RCC 7860 (cell line): ENCODE measurements around the gene MSH4.
A peak's percentile ranks its signal among the peaks of the same experiment; 100 is the strongest.
"Not testable (repeated sequence)": the region's sequence is repeated elsewhere in the genome, so short reads cannot be mapped to it uniquely, and the experiment has no call there.

ENCODE experiments used
- DNase-seq: peaks from one replicate; pipeline ENCODE4 v3.0.0-alpha.2; 2015; ENCODE audit warnings: low spot score
- FAIRE-seq: peaks from 2 replicates; lab custom pipeline; 2012; peaks lifted over from hg19 to GRCh38; lab: Jason Lieb, UNC

MSH4 gene

DNA sequence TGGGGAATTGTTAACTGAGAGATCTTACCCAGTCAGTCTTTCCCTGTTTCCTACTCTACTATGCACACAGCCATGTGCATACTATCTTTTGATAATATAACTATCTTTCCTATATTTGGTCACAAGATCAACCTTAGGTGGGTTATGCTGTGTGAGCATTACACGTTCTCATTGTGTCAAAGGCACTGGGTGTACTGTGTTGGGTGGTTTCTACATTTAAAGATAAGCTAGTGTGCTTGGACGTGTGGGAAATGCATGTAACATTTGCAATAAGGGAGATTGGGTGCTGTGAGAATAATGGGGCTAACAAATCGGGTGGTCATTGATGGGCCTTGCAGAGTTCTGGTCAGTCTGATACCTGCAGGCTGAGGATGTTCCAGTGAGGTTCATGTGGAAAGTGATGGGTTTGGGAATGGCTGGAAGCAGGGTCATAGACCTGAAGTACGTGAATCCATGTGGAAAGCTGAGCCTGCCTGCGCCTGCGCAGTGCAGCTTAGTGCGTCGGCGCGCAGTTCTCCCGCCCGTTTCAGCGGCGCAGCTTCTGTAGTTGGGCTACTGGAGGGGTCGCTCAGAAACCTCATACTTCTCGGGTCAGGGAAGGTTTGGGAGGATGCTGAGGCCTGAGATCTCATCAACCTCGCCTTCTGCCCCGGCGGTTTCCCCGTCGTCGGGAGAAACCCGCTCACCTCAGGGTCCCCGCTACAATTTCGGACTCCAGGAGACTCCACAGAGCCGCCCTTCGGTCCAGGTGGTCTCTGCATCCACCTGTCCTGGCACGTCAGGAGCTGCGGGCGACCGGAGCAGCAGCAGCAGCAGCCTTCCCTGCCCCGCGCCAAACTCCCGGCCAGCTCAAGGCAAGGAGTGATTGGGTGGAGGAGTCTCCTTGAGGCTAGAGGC, at the start of gene MSH4:
Gene MSH4 (plus strand): TSS at position 507 of the 897 bp plus-strand sequence. CDS start 104 bp downstream, at position 611.
- DNase-seq: peak; percentile 27

DNA sequence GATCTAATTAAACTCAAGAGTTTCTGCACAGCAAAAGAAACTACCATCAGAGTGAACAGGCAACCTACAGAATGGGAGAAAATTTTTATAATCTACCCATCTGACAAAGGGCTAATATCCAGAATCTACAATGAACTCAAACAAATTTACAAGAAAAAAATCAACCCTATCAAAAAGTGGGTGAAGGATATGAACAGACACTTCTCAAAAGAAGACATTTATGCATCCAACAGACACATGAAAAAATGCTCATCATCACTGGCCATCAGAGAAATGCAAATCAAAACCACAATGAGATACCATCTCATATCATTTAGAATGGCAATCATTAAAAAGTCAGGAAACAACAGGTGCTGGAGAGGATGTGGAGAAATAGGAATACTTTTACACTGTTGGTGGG, 39.5 kb upstream of the MSH4 start:
- not testable (repeated sequence) for DNase-seq

More for the DNA sequence above, at the start of gene MSH4:
- no peak for FAIRE-seq

DNA sequence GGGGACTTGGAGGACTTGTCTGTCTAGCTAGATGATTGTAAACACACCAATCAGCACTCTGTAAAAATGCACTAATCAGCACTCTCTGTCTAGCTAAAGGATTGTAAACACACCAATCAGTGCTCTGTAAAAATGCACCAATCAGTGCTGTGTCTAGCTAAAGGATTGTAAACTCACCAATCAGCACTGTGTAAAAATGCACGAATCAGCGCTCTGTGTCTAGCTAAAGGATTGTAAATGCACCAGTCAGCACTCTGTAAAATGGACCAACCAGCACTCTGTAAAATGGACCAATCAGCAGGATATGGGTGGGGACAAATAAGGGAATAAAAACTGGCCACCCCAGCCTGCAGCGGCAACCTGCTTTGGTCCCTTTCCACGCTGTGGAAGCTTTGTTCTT, 38.1 kb upstream of the MSH4 start:
- DNase-seq, FAIRE-seq: not testable (repeated sequence)

More for the DNA sequence above, 39.5 kb upstream of the MSH4 start:
- not testable (repeated sequence) for FAIRE-seq

DNA sequence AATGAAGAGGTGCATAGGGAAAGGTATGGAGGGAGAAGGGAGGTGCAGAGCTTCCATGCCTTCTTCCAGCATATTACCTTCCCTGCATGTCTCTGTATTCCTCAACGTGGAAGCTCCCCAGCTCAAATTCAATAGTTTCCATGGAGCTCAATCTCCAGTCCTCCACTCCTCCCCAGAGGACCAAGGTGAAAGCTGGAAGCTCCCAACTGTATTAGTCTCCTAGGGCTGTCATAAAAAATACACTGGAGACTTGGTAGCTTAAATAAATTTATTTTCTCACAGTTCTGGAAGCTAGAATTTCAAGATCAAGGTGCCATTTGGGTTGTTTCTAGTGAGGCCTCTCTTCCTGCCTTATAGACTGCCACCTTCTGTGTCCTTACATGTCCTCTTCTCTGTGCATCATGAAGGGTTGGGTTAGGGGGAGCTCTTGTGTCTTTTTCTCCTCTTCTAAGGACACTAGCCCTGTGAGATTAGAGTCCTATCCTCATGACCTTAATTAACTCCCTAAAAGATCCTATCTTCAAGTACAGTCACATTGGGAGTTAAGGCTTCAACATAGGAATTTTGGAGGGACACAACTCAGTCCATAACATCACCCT, 32.5 kb upstream of the MSH4 start:
- FAIRE-seq (no peak), DNase-seq (no peak)

DNA sequence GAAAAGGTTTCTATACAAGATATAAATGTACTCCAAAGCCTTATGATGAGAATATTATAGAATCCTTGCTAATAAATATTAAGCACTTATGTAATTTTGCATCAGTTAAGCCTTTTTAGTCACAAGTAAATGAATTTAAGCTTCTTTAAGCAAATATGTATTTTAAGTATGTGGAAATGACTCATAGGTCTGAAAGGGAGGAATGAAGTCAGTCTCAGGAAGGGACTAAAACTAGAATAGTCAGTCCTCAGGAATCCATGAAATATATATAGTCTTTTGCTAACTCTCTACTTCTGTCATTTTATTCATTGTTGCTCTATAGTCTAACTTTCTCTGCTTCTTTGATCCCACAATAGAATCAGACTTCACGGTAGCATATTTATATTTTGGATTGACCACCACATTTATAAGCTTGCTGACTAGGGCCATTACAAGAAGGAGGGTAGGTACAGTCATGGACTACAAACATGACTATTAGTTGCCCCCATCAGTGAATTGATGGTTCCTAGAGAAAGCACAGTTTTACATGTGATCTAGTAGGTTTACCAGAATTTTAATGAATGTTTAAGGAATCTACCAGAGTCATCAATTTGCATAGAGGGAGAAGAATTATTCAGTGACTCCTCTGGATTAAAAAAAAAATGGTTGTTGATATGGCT, 30.9 kb upstream of the MSH4 start:
- DNase-seq (peak; percentile 66), FAIRE-seq (peak; percentile 82)

DNA sequence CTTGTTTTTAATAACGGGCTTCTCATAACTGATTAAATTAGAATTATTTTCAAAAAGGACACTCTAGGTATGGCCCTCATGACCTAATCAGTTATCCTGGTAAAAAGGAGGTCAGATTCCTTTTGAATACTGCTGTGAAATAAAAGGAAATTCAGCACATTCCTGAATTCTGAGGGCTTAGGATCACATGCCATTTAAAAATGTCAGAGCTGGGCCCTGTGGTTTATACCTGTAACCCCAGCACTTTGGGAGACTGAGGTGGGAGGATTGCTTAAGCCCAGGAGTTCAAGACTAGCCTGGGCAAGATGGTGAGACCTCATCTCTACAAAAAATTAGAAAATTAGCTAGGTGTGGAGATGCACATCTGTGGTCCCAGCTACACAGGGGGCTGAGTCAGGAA, 28.7 kb upstream of the MSH4 start:
- no peak for FAIRE-seq
- DNase-seq: no peak

DNA sequence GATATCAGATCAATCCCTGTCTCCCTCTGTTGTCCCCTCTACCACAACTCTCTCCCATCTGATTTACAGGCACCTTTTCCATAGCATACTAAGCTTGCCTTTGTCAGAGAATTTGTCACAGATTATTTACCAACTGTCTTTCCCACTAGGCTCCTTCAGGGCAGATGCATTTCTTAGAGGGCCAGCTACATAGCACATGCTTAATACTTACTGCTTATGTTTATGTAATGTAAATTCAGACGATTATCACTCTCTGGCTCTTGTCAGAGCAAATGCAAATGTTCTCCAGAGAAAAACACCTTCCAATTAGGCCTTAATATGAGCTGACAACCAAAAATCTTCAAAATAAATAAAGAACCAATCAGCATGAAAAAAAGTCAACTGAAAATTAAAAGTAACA, 25.9 kb upstream of the MSH4 start:
- FAIRE-seq: no peak
- no peak for DNase-seq

DNA sequence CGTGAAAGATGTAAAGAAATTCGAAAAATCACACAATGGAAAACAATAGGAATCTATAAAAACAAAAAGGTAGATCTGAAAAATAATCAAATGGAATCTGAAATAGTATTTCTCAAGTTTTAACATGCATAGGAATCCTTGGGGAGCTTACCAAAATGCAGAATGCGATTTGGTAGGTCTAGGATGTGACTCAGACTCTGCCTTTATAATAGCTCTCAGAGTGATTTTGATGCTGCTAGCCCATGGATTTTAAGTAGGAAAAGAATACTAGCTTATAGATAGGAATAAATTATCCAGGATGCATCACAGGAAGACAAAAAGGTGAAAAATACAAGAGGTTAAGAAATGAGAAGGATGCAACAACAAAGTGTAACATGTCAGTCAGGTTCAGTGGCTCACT, 24.7 kb upstream of the MSH4 start:
- DNase-seq (no peak), FAIRE-seq (no peak)

DNA sequence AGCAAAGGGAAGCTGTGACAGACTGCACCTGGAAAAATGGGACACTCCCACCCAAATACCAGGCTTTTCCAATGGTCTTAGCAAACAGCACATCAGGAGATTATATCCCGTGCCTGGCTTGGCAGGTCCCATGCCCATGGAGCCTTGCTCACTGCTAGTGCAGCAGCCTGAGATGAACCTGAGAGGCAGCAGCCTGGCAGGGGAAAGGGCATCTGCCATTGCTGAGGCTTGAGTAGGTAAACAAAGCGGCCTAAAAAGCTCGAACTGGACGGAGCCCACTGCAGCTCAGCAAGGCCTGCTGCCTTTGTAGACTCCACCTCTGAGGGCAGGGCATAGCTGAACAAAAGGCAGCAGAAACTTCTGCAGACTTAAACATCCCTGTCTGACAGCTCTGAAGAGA, 18.9 kb upstream of the MSH4 start:
- not testable (repeated sequence) for DNase-seq, FAIRE-seq

DNA sequence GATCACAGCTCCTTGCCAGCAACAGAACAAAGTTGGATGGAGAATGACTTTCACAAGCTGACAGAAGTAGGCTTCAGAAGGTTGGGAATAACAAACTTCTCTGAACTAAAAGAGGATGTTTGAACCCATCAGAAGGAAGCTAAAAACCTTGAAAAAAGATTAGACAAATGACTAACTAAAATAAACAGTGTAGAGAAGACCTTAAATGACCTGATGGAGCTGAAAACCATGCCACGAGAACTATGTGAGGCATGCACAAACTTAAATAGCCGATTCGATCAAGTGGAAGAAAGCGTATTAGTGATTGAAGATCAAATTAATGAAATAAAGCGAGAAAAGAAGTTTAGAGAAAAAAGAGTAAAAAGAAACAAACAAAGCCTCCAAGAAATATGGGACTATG, 18.0 kb upstream of the MSH4 start:
- not testable (repeated sequence) for FAIRE-seq

DNA sequence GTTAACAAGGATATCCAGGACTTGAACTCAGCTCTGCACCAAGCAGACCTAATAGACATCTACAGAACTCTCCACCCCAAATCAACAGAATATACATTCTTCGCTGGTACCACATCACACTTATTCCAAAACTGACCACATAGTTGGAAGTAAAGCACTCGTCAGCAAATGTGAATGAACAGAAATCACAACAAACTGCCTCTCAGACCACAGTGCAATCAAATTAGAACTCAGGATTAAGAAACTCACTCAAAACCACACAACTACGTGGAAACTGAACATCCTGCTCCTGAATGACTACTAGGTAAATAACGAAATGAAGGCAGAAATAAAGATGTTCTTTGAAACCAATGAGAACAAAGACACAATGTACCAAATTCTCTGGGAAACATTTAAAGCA, 16.5 kb upstream of the MSH4 start:
- not testable (repeated sequence) for FAIRE-seq

More for the DNA sequence above, 18.0 kb upstream of the MSH4 start:
- DNase-seq: not testable (repeated sequence)

DNA sequence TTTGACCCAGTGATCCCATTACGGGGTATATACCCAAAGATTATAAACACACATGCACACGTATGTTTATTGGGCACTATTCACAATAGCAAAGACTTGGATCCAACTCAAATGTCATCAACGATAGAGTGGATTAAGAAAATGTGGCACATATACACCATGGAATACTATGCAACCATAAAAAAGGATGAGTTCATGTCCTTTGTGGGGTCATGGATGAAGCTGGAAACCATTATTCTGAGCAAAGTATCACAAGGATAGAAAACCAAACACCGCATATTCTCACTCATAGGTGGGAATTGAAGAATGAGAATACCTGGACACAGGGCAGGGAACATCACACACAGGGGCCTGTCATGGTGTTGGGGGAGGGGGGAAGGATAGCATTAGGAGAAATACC, 12.8 kb upstream of the MSH4 start:
- not testable (repeated sequence) for DNase-seq, FAIRE-seq

More for the DNA sequence above, 16.5 kb upstream of the MSH4 start:
- not testable (repeated sequence) for DNase-seq

DNA sequence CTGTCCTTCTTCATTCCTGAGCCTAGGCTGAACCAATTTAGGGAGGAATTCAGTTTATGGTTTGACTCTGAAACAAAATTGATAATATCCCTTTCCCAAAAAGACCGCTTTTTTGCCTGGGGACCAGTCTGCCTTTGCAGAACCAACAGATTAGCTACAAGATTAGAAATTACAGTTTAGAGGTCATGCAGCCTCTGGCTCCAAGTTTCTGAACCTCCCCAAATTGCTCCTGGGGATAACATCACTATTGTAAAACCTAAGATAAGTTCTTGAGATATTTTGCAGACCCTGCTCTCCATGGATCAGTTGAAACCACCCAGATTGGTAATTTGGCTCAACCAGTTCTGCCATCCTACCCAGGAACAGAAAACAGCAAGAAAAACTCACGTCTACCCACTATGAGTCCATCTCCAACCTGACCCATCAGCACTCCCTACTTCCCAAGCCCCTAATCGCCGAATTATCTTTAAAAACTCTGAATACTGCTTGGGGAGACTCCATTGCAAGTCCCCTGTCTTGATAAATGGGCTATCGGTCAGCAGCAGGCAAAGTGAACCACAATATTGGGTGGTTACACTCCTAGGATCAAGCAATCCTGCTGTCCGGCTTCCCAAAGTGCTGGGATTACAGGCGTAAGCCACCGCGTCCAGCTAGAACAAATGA, 11.2 kb upstream of the MSH4 start:
- no peak for DNase-seq
- FAIRE-seq: no peak

DNA sequence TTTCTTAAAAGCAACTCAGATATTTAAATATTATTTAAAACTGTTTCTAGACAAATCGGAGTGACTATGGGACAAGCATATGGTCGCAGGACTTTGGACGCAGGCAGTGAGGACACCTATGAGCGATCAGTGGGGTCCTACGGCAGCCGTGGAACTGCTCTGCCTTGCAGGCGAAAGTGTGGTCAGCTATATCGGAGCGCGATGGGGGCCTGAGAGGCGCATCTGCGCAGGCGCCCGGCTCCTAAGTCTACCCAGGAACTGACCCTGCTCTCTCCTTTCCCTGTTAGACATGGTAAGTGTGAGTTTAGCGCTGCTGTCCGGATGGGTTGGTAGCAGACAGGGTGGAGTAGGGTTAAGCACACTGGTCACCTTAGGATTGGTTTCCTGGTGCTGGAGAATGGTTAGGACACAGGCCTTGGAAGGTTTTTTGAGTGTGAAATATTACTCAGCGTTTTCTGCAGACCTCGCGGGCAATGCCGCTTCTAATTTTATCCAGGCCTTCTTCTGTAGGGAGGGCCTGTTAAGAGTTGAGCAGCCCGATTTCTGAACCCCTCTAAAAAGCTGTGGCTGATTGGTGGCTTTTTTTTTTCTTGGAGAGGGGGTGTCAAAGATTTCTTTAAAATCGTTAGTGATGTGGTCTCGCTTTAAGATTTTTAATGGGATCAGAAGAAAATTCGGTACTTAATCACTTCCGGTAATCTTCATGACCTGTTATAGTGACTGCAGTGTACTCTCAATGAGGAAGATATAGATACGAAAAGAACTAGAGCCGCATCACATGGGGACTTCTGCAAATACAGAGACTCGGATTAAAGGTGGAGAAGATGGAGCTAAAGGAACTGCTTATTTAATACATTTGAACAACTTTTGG, 10.5 kb upstream of the MSH4 start, which contains the start of gene RABGGTB:
Gene RABGGTB (plus strand): TSS at position 274 of the 871 bp plus-strand sequence. CDS start 16 bp downstream, at position 290.
- FAIRE-seq (peak; percentile 87), DNase-seq (peak; percentile 97)

DNA sequence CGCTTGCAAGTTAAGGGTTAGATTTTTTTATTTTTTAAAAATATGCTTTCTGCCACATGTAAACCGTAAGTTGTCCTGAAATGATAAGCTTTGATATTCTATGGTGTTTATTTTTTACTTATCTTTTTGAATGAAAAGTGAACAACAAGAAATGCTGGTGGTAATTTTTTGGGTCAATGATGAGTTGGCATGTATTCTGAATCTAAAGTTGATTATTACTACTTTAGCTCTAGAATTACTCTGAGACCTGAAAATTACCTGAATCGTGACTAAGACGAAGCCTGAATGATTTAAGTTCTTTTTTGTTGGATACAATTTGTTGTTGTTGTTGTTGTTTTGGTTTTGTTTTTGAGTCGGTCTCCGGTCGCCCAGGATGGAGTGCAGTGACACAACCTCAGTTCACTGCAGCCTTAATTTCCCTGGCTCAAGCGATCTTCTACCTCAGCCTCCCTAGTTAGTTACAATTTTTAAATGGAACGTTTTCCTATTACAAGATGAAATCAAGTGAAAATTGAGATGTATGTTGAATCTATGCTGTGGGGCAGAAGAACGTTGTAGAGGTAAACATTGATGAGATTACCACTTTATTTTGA, 9.7 kb upstream of the MSH4 start:
- FAIRE-seq (no peak), DNase-seq (no peak)

DNA sequence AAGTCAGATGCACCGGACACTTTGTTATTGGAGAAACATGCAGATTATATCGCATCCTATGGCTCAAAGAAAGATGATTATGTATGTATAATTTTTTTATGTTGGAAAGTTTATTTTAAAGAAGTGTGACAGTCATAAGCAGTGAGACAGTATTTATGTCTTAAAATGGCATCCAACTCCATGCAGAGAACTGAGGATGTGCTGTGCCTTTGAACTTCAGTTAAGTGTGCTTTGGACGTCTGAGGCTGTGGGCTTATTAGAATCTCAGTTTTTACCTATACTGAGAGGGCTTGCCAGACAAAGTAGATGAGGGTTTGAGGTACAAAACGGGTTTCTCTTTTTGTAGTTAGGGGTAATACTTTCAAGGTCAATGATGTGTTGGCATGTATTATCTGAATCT, 9.2 kb upstream of the MSH4 start:
- DNase-seq (no peak), FAIRE-seq (no peak)

DNA sequence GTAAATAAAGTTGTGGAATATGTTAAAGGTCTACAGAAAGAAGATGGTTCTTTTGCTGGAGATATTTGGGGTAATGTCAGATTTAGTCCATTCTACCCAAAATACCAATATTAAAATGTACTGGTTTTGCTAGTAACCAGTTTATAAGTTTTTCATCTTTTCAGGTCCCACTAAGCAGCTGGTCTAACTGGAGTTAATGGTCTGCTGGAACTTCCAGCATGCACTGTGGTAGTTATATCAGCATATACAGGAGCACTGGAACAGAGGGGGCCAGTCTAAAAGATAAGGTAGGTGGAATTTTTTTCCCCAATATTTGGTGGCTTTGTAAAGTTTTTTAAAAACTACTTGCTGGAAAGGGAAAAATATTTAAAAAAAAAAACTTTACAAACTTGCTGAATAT, 6.7 kb upstream of the MSH4 start:
- DNase-seq (no peak), FAIRE-seq (no peak)

DNA sequence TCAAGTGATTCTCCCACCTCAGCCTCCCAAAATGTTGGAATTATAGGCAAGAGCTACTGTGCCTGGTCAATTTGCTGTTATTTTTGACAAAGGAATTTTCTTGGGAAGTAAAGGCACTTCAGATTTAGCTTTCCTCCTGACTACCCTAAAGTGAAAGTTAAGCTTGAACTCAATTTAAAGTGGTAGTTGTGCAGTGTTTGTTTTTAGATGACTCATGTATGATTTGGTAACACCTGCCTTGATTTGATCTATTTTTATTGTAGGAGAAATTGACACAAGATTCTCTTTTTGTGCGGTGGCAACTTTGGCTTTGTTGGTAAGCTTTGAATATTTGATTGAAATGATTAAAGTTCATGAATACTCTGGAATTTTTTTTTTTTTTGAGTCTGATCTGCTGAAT, 5.7 kb upstream of the MSH4 start:
- FAIRE-seq (peak; percentile 21), DNase-seq (peak; percentile 29)

DNA sequence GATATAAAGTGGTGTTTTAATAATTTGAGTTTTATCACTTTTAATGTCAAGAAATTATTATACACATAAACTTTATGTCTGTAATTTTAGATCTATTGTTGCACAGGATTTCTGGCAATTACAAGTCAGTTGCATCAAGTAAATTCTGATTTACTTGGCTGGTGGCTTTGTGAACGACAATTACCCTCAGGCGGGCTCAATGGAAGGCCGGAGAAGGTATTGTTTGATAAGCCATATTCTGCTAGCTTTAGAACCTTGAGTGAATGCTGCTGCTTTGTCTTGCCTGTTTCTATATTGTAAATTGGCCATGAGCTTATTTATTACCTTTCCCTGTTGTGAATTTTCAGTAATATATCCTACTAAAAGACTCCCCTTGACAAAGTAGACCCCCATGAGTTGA, 4.6 kb upstream of the MSH4 start:
- DNase-seq: no peak
- FAIRE-seq: no peak
